Measurements from ENCODE around the gene RILPL1. TPM values are rescaled to one million over a fixed set of nuclear protein-coding genes. Genes with fewer than 3 reads are reported as not detected.
A peak's percentile ranks its signal among the peaks of the same experiment; 100 is the strongest.

RILPL1 gene
- total RNA-seq, 1 donor from 2014 or later = 6.2 TPM

- H3K27me3 Mint-ChIP-seq (ENCODE audit: unreplicated experiment) = peaks cover 12% of the 10 kb centered on the region
- peak; percentile 63 for DNase-seq
- peak overlapping the region; percentile 12 for H3K27ac Mint-ChIP-seq (ENCODE audit: unreplicated experiment)
- TF ChIP-seq CTCF (IDR thresholded peaks at IDR 0.05; ENCODE audit: partially characterized antibody, unreplicated experiment) = no peak
- no peaks in the 10 kb centered on the region for H3K36me3 Mint-ChIP-seq (ENCODE audit: unreplicated experiment)
- no peaks in the 10 kb centered on the region for H3K4me1 Mint-ChIP-seq (ENCODE audit: low read depth, unreplicated experiment)
- H3K4me3 Mint-ChIP-seq (ENCODE audit: unreplicated experiment) = peak overlapping the region; percentile 79
- peaks cover 6% of the 10 kb centered on the region for H3K9me3 Mint-ChIP-seq (ENCODE audit: unreplicated experiment)
Observed at GRCh38 chr12:123532808-123533649, 490 bp downstream of the RILPL1 start.

- no peak for DNase-seq
- no peak for TF ChIP-seq CTCF (IDR thresholded peaks at IDR 0.05; ENCODE audit: partially characterized antibody, unreplicated experiment)
- no peaks in the 10 kb centered on the region for H3K4me1 Mint-ChIP-seq (ENCODE audit: low read depth, unreplicated experiment)
- H3K27me3 Mint-ChIP-seq (ENCODE audit: unreplicated experiment) = peaks cover 12% of the 10 kb centered on the region
- H3K4me3 Mint-ChIP-seq (ENCODE audit: unreplicated experiment) = peak overlapping the region; percentile 55
- peaks cover 4% of the 10 kb centered on the region for H3K36me3 Mint-ChIP-seq (ENCODE audit: unreplicated experiment)
- H3K27ac Mint-ChIP-seq (ENCODE audit: unreplicated experiment) = no peak overlapping the region
- H3K9me3 Mint-ChIP-seq (ENCODE audit: unreplicated experiment) = peaks cover 6% of the 10 kb centered on the region
Observed at GRCh38 chr12:123532019-123532418, 1.5 kb downstream of the RILPL1 start.

GRCh38 chr12:123531091-123531490 lies 2.4 kb downstream of the RILPL1 start:
- Mint-ChIP-seq H3K4me3 (ENCODE audit: unreplicated experiment) (no peak overlapping the region), H3K27ac (ENCODE audit: unreplicated experiment) (no peak overlapping the region), H3K36me3 (ENCODE audit: unreplicated experiment) (peaks cover 4% of the 10 kb centered on the region), H3K27me3 (ENCODE audit: unreplicated experiment) (peaks cover 10% of the 10 kb centered on the region), H3K9me3 (ENCODE audit: unreplicated experiment) (peaks cover 9% of the 10 kb centered on the region), H3K4me1 (ENCODE audit: low read depth, unreplicated experiment) (no peaks in the 10 kb centered on the region)
- TF ChIP-seq CTCF (IDR thresholded peaks at IDR 0.05; ENCODE audit: partially characterized antibody, unreplicated experiment) = no peak
- no peak for DNase-seq

GRCh38 chr12:123530668-123531067 lies 2.9 kb downstream of the RILPL1 start:
- Mint-ChIP-seq H3K9me3 (ENCODE audit: unreplicated experiment) (peaks cover 9% of the 10 kb centered on the region), H3K36me3 (ENCODE audit: unreplicated experiment) (peaks cover 4% of the 10 kb centered on the region), H3K4me1 (ENCODE audit: low read depth, unreplicated experiment) (no peaks in the 10 kb centered on the region), H3K27me3 (ENCODE audit: unreplicated experiment) (peaks cover 9% of the 10 kb centered on the region), H3K27ac (ENCODE audit: unreplicated experiment) (no peak overlapping the region), H3K4me3 (ENCODE audit: unreplicated experiment) (no peak overlapping the region)
- no peak for TF ChIP-seq CTCF (IDR thresholded peaks at IDR 0.05; ENCODE audit: partially characterized antibody, unreplicated experiment)
- no peak for DNase-seq

GRCh38 chr12:123529686-123530085 lies 3.8 kb downstream of the RILPL1 start:
- Mint-ChIP-seq H3K9me3 (ENCODE audit: unreplicated experiment) (peaks cover 9% of the 10 kb centered on the region), H3K4me3 (ENCODE audit: unreplicated experiment) (no peak overlapping the region), H3K4me1 (ENCODE audit: low read depth, unreplicated experiment) (no peaks in the 10 kb centered on the region), H3K27me3 (ENCODE audit: unreplicated experiment) (peaks cover 9% of the 10 kb centered on the region), H3K27ac (ENCODE audit: unreplicated experiment) (no peak overlapping the region), H3K36me3 (ENCODE audit: unreplicated experiment) (peaks cover 4% of the 10 kb centered on the region)
- no peak for TF ChIP-seq CTCF (IDR thresholded peaks at IDR 0.05; ENCODE audit: partially characterized antibody, unreplicated experiment)
- no peak for DNase-seq
